Keratinocyte (primary cell): ENCODE measurements around the gene UBR3. TPM values are rescaled to one million over a fixed set of nuclear protein-coding genes. Genes with fewer than 3 reads are reported as not detected.
A peak's percentile ranks its signal among the peaks of the same experiment; 100 is the strongest.

Experiments used
- DNase-seq: peaks from one replicate; pipeline ENCODE4 v3.0.0-alpha.2; 2011; ENCODE audit warnings: low read depth, missing footprints, low spot score
- FAIRE-seq: peaks from 2 replicates; lab custom pipeline; 2011; peaks lifted over from hg19 to GRCh38; lab: Jason Lieb, UNC
- H2AFZ ChIP-seq: 2 replicates; pipeline ENCODE4 v1.6.0; 2012; ENCODE audit warnings: low read length, control low read depth, inconsistent platforms; ENCODE audit not compliant: control insufficient read depth
- H3K27ac ChIP-seq: 2 replicates; pipeline ENCODE4 v1.5.1; 2011; ENCODE audit warnings: low read length; ENCODE audit not compliant: control insufficient read depth, insufficient read depth
- H3K27me3 ChIP-seq: 3 replicates; pipeline ENCODE4 v1.6.0; 2011; ENCODE audit warnings: low read length; ENCODE audit not compliant: control insufficient read depth, insufficient read depth; ENCODE audit errors: extremely low read depth
- H3K36me3 ChIP-seq, 2 experiments: 2 replicates in 1 of 2; 3 replicates in 1 of 2; pipeline ENCODE4 v1.5.1; 2011; ENCODE audit warnings: low read length in 2 of 2, mild to moderate bottlenecking in 1 of 2; ENCODE audit not compliant: control insufficient read depth in 2 of 2, insufficient read depth in 2 of 2; ENCODE audit errors: extremely low read depth in 1 of 2
- H3K4me1 ChIP-seq: 3 replicates; pipeline ENCODE4 v1.5.1; 2011; ENCODE audit warnings: low read length; ENCODE audit not compliant: control insufficient read depth, insufficient read depth; ENCODE audit errors: extremely low read depth
- H3K4me2 ChIP-seq: 3 replicates; pipeline ENCODE4 v1.6.0; 2011; ENCODE audit warnings: low read depth, low read length; ENCODE audit not compliant: control insufficient read depth, insufficient read depth; ENCODE audit errors: extremely low read depth
- H3K4me3 ChIP-seq, 3 experiments: fragments of 200-600 bp in 1 of 3; sonication (generic) in 1 of 3; 2 replicates in 2 of 3; 3 replicates in 1 of 3; pipeline ENCODE4 v1.5.1; 2011 to 2016; ENCODE audit warnings: low read length in 3 of 3, mild to moderate bottlenecking in 3 of 3, control low read depth in 2 of 3, inconsistent platforms in 1 of 3, low read depth in 1 of 3, mixed read lengths in 1 of 3, mixed run types in 1 of 3, moderate library complexity in 1 of 3; ENCODE audit not compliant: control insufficient read depth in 2 of 3, insufficient read depth in 2 of 3; ENCODE audit errors: extremely low read depth in 1 of 3
- H3K79me2 ChIP-seq: 2 replicates; pipeline ENCODE4 v1.6.0; 2012; ENCODE audit warnings: low read length; ENCODE audit not compliant: control insufficient read depth, insufficient read depth
- H3K9ac ChIP-seq: 3 replicates; pipeline ENCODE4 v1.6.0; 2011; ENCODE audit warnings: low read length; ENCODE audit not compliant: control insufficient read depth, insufficient read depth; ENCODE audit errors: extremely low read depth
- H3K9me1 ChIP-seq: 3 replicates; pipeline ENCODE4 v1.6.0; 2011; ENCODE audit warnings: low read length; ENCODE audit not compliant: control insufficient read depth, insufficient read depth; ENCODE audit errors: extremely low read depth
- H3K9me3 ChIP-seq: 2 replicates; pipeline ENCODE4 v1.5.1; 2012; ENCODE audit warnings: low read depth, low read length; ENCODE audit not compliant: control insufficient read depth
- H4K20me1 ChIP-seq: 3 replicates; pipeline ENCODE4 v1.6.0; 2011; ENCODE audit warnings: low read length; ENCODE audit not compliant: control insufficient read depth, insufficient read depth; ENCODE audit errors: extremely low read depth
- EZH2 ChIP-seq: IDR thresholded peaks from one replicate; pipeline ENCODE4 v1.6.1; 2012; ENCODE audit warnings: inconsistent platforms, mild to moderate bottlenecking, low read length, moderate library complexity
- dilution Hi-C: fragments of 300-500 bp; cut with MboI; formaldehyde crosslinking; loops from one replicate; pipeline ENCODE4 v1.7.0; 2020; ENCODE audit warnings: low sequenced_read_pairs; ENCODE audit not compliant: extremely low pct_ligation_motif_present
- polyA plus RNA-seq, 5 experiments: library from polyadenylated mRNA; depleted of rRNA in 3 of 5; stranded (reverse) in 3 of 5; stranded (forward) in 1 of 5; unstranded in 1 of 5; fragments of >200 nt; gene quantifications; 1 replicate in 1 of 5; 2 replicates in 3 of 5; 3 replicates in 1 of 5; pipeline versions ENCODE4 v1.2.1 to v1.2.3, GENCODE V29; 2011 to 2012; ENCODE audit warnings: missing spikeins in 2 of 5, low read depth in 1 of 5, low replicate concordance in 1 of 5
- TF ChIP-seq, protein P1 (sequence below), 3 experiments: IDR thresholded peaks in 1 of 3; conservative IDR thresholded peaks in 1 of 3; optimal IDR thresholded peaks in 1 of 3; 2 replicates in 2 of 3; 3 replicates in 1 of 3; pipeline versions ENCODE3 to v1.5.1; 2011; ENCODE audit warnings: low read length in 3 of 3, mild to moderate bottlenecking in 3 of 3, moderate library complexity in 2 of 3, control low read depth in 1 of 3, inconsistent platforms in 1 of 3; ENCODE audit not compliant: insufficient read depth in 2 of 3; ENCODE audit errors: extremely low read depth in 1 of 3

The UBR3 gene
- polyA plus RNA-seq, 1 donor (not counting 4 experiments of a cell fraction or from before 2014, with no cell fraction given), result 14.7 TPM

DNA sequence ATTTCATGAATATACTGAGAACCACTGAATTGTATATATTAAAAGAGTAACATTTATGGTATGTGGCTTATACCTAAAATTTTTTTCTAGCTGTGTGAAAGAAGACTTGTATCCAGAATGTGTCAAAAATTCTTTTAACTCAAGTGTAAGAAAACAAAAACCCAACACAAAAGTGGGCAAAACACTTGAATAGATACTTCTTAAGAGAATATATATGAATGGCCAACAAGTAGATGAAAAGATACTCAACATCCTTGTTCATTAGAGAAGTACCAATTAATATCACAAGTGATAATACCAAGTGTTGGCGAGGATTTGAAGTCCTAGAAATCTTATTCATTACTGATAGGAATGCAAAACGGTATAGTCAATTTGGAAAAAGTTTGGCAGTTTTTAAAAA is 243.5 kb downstream of the UBR3 start:
- peaks cover 0 to 3% of the 10 kb centered on the region in 2 experiments for H3K36me3 ChIP-seq
- TF ChIP-seq, protein P1, sequence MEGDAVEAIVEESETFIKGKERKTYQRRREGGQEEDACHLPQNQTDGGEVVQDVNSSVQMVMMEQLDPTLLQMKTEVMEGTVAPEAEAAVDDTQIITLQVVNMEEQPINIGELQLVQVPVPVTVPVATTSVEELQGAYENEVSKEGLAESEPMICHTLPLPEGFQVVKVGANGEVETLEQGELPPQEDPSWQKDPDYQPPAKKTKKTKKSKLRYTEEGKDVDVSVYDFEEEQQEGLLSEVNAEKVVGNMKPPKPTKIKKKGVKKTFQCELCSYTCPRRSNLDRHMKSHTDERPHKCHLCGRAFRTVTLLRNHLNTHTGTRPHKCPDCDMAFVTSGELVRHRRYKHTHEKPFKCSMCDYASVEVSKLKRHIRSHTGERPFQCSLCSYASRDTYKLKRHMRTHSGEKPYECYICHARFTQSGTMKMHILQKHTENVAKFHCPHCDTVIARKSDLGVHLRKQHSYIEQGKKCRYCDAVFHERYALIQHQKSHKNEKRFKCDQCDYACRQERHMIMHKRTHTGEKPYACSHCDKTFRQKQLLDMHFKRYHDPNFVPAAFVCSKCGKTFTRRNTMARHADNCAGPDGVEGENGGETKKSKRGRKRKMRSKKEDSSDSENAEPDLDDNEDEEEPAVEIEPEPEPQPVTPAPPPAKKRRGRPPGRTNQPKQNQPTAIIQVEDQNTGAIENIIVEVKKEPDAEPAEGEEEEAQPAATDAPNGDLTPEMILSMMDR (optimal IDR thresholded peaks at IDR 0.05 in 1 of 3, IDR thresholded peaks at IDR 0.05 in 1 of 3, conservative IDR thresholded peaks at IDR 0.05 in 1 of 3; ENCODE audit: extremely low read depth in 1 of 3, insufficient read depth in 2 of 3, low read length in 3 of 3), result no peak
- TF ChIP-seq EZH2, result no peak
- H3K4me2 ChIP-seq, result no peak overlapping the region
- H3K4me1 ChIP-seq, result peaks cover 5% of the 10 kb centered on the region
- no peaks in the 10 kb centered on the region for H4K20me1 ChIP-seq
- H3K9ac ChIP-seq, result no peak overlapping the region
- H3K9me3 ChIP-seq, result no peaks in the 10 kb centered on the region
- no peak overlapping the region for H3K27ac ChIP-seq
- DNase-seq, result no peak
- H2AFZ ChIP-seq, result no peak overlapping the region
- no peaks in the 10 kb centered on the region for H3K27me3 ChIP-seq
- H3K79me2 ChIP-seq, result no peaks in the 10 kb centered on the region
- H3K9me1 ChIP-seq, result no peaks in the 10 kb centered on the region
- FAIRE-seq, result no peak
- dilution Hi-C loops, result no loop called here
- no peak overlapping the region for H3K4me3 ChIP-seq

DNA sequence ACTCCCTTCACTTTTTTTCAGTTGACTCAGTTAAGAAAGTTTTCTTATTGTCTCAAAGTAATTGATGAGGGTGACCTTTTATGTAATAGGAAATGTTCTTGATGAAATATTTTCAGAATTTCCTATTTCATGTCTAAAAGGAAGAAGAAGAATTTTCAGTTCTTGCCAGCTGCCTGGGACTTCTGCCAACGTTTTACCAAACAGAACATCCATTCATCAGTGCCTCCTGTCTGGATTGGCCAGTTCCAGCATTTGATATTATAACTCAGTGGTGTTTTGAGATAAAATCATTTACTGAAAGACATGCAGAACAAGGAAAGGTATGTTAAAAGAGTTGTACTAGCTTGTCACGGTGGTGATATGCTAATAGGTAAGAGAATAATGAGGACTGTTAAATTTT is 246.0 kb downstream of the UBR3 start:
- Histone ChIP-seq H3K79me2 (no peaks in the 10 kb centered on the region), H3K4me1 (peaks cover 5% of the 10 kb centered on the region), H4K20me1 (no peaks in the 10 kb centered on the region), H3K4me3 (no peak overlapping the region), H3K9me1 (no peaks in the 10 kb centered on the region), H3K36me3 (peaks cover 0 to 1% of the 10 kb centered on the region in 2 experiments), H3K27me3 (no peaks in the 10 kb centered on the region), H3K9ac (no peak overlapping the region), H3K9me3 (no peaks in the 10 kb centered on the region), H2AFZ (no peak overlapping the region), H3K4me2 (no peak overlapping the region), H3K27ac (no peak overlapping the region)
- TF ChIP-seq, protein P1 (optimal IDR thresholded peaks at IDR 0.05 in 1 of 3, IDR thresholded peaks at IDR 0.05 in 1 of 3, conservative IDR thresholded peaks at IDR 0.05 in 1 of 3; ENCODE audit: extremely low read depth in 1 of 3, insufficient read depth in 2 of 3, low read length in 3 of 3), result no peak
- no peak for TF ChIP-seq EZH2
- dilution Hi-C loops, result no loop called here
- peak; percentile 73 for FAIRE-seq
- DNase-seq, result peak; percentile 21
